ENCODE results near the gene TRIP13.

- TF ChIP-seq, protein P1, sequence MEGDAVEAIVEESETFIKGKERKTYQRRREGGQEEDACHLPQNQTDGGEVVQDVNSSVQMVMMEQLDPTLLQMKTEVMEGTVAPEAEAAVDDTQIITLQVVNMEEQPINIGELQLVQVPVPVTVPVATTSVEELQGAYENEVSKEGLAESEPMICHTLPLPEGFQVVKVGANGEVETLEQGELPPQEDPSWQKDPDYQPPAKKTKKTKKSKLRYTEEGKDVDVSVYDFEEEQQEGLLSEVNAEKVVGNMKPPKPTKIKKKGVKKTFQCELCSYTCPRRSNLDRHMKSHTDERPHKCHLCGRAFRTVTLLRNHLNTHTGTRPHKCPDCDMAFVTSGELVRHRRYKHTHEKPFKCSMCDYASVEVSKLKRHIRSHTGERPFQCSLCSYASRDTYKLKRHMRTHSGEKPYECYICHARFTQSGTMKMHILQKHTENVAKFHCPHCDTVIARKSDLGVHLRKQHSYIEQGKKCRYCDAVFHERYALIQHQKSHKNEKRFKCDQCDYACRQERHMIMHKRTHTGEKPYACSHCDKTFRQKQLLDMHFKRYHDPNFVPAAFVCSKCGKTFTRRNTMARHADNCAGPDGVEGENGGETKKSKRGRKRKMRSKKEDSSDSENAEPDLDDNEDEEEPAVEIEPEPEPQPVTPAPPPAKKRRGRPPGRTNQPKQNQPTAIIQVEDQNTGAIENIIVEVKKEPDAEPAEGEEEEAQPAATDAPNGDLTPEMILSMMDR (conservative IDR thresholded peaks at IDR 0.05; ENCODE audit: low read depth, low read length), result no peak
- no peak for TF ChIP-seq RFX5 (IDR thresholded peaks at IDR 0.05; ENCODE audit: low read depth, low read length)
Observed at GRCh38 chr5:963673-964531, 71.2 kb downstream of the TRIP13 start.

Measured in IMR-90 (cell line).